ENCODE measurements around the gene JTB.

The JTB gene

DNA sequence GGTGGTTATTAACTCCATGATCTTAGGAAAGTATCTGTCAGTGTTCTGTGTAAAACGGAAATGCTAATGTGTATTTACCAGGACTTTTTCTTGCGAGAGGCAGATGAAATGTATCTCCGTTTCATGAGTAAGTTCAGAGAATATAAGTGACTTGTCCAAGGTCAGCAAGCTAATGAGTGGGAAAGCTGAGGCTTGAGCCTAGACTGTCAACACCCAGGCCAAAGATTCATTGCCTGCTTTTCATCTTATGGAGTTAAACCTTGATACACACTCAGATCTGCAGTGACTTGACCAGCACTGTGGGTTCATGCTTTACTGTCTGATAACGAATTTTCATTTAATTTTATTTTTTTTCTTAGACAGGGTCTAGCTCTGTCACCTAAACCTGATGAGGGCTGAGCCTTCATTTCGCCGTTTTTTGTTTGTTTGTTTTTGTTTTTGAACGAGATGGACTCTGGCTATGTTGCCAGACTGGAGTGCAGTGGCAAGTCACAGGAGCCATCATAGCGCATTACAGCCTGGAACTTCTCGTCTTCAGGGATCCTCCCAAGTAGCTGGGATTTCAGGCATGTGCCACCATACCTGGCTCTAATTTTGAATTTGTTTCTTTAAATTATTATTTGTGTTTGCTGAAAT, 918 bp upstream of the JTB start:
- DNase-seq (ENCODE audit: low read depth in 2 of 2): no peak

DNA sequence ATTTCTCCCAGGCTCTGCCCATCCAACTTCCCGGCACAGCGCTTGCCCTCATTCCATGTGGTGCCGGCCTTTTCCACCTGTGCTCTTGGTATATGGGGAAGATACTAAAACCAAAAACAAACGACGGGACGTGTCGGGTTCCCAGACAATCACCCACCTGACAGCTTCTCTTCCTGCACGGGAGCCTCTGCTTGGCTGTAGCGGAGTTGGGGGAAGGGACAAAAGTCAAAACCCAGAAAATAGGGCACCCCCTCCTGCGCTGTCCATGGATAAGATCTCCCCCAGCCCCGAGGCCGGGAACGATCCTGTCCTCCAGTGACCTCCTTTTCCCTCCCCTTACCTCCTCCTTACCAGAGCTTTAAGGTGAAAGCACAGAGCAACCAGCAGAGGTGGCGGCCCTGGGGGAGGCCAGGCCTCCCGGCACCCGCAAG, 640 bp downstream of the JTB start:
- DNase-seq (ENCODE audit: low read depth in 2 of 2): no peak

DNA sequence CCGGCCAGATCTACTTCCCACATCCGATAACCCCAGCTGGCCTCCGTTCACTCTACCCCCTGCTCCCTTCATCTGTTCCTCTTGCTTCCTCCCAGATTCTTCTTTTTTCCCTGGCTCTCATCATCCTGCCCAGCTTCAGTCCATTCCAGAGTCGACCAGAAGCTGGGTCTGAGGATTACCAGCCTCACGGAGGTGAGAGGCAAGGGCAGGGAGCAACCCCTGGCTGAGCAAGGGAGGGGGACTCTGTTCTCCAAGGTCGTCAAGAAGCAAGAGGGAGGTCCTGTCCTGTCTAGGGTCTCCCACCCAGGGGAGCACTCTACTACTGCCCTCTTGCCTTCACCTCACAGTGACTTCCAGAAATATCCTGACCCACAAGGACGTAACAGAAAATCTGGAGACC, 3.9 kb downstream of the JTB start:
- no peak for DNase-seq (ENCODE audit: low read depth in 2 of 2)

DNA sequence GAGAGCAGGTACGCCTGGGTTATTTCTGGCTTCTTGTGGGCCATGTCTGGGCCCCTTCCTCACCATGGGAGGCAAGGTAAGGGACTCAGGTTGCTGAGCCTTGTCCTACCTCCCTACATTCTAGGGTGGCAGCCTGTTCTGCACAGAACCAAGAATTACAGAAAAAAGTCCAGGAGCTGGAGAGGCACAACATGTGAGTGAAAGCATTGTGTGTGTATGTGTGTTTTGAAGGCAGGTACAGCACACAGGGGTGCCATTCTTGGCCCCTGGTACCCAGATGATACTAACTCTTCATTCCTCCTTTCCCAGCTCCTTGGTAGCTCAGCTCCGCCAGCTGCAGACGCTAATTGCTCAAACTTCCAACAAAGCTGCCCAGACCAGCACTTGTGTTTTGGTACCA, 4.4 kb downstream of the JTB start:
- no peak for DNase-seq (ENCODE audit: low read depth in 2 of 2)

DNA sequence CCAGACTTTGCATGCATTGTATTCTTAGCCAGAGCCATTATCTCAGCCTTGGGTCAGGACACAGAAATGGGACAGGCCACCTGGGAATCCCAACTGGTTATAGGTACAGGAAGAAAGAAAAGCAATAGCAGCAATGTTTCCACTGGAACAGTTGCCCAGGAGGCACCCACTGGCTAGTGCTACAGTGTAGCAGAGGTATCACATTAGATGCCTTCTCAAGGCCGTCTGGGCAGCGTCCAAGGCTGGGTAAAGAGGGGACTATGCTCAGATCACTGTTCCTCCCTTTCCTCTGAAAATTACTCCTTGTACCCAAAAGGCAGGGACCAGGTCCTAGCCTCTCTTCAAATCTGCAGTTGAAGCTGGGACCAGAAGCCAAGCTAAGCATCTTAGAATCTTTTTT, 7.1 kb downstream of the JTB start:
- no peak for DNase-seq (ENCODE audit: low read depth in 2 of 2)

DNA sequence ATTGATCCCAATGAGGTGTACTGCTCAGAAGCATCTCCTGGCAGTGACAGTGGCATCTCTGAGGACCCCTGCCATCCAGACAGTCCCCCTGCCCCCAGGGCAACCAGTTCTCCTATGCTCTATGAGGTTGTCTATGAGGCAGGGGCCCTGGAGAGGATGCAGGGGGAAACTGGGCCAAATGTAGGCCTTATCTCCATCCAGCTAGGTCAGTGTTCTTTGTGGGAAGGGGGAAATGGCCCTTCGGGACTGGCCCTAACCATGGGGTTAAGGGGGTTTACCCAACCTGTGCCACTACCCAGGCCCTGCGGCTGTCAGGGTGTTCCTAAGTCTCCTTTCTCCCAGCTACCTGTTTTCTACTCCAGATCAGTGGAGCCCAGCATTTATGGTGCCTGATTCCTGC, 8.5 kb downstream of the JTB start:
- no peak for DNase-seq (ENCODE audit: low read depth in 2 of 2)

DNA sequence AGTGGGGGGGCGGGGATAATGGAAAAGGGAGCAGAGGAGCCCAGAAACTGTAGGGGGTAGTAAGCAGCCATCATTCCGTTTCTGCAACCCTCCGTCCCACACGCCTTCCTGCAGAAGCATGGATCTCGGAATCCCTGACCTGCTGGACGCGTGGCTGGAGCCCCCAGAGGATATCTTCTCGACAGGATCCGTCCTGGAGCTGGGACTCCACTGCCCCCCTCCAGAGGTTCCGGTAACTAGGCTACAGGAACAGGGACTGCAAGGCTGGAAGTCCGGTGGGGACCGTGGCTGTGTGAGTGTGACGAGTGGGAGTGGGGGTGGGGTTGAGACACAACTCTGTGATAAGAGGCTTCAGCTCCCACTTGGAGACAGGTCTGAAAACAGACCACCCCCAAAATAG, 9.1 kb downstream of the JTB start:
- no peak for DNase-seq (ENCODE audit: low read depth in 2 of 2)

DNA sequence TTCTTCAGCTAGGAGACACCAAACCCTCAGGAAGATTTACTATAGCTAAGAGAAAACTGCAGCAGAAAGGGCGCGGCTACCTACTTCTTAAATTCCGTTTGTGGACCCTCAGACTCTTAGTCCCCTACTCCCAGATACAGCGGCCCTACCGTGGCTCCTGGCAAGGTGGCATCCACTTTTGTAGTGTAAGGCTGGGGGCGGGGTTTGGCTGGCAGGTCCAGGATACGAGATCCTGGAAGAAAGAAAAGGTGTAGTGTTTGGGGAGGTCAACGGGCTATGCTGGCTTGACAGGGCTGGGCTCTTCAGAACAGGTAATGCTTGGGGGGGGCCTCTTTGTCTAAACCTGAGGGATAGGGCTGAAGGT, 9.5 kb downstream of the JTB start:
- no peak for DNase-seq (ENCODE audit: low read depth in 2 of 2)

DNA sequence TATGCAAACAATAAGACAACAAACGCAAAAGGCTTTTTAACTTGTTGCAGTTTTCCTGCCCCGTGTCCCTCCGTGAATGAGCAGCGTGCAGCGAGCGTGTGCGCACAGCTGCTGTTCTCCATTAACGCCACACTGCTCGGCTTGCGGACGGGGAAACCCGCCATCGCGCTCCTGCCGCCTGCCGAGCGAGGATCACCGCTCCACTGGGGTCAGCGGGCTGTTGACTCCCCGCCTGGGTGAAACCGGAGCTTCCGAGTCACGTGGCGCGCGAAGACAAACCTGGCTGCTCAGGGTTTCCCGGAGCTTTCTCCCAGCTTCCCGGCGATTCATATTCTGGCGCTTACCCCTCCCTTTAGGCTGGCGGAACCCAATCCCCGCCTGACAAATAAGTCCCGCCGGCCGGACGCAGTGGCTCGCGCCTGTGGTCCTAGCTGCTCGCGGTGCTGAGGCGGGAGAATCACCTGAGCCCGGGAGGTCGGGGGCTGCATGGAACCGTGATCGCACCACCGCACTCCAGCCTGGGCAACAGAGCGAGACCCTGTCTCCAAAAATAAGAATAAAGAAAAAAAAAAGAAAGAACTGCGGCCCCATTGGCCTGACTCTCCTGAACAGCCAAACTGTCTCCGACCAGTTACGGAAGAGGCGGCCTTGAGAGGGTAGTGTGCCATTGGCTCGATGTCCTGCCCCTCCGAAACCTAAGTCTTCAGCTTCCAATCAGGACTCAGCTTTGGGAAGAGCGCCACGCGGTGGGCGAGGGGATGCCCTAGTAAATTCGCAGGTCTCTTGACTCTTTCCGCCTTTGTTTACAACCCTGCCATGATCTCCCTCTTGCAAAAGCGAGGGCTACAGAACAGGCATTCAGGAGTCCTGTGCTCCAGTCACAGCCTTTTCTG, 10.1 kb downstream of the JTB start, which contains the start of gene CREB3L4:
TSS of gene CREB3L4 (plus strand) at position 796 of the 893 bp plus-strand sequence. CDS start 624 bp downstream, outside the sequence.
- DNase-seq (ENCODE audit: low read depth in 2 of 2): peak; percentile 53 to 68

DNA sequence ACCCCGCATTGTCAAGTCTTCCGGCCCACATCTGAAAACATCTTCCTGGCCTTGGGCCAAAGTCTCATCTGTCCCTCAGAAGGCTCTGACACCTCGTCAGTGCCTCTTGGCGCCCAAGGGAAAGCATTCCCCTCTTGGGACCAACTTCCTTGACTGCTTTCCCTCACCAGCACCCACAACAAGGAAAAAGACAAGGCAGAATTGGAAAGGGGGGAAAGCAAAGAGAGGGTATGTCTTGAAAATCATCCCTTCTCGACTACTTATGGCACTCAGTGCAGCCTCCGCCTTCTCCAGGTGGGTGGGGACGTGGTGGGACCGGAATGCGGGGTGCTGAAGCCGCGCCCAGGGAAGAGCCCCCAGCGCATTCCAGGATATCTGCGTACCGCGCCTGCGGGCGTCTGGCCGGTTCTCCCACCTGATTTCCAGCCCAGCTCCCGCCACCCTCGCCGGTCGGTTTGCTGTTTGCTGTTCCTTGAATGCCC, 13.6 kb downstream of the JTB start:
- no peak for DNase-seq (ENCODE audit: low read depth in 2 of 2)

DNA sequence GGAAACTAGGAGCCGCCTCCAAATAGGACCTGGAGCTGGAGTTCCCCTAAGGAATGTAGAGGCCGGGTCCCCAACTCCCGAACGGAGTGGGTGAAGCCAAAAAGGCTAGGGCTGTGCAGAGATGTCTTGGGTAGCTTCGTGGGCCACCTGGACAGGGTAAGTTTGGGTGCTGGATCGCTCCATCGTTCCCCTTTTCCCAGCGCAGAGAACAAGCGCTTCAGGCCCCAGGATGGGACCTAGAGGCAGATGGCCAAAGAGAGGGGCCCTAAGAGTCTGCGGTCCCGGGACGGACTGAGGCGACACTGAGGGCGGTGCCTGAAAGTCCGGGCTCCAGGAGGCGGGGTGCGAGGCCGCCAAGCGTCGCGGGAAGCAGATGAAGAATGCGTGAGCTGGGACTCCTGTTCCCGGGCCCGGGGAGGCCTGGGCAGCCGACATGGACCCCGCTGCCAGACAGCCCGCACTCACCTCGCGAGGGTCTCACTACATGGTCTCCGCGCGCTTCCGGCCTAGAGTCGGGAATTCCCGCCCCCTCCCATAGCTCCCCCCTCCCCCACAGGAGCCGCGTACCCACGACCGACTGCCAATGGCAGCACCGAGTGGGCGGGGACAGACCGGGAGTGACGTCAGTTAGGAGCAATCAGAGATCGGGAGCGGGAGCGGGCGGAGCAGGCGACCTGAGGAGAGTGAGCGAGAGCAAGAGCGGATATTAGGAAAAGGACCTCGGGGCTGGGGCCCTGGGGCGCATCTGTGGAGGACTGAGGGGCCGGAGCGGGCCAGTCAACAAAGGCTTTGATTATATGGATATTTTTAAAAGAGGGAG, 14.2 kb downstream of the JTB start, which contains the start of gene SLC39A1:
TSS of gene SLC39A1 (minus strand) at position 508 of the 820 bp plus-strand sequence. CDS start 822 bp downstream, outside the sequence.
- DNase-seq (ENCODE audit: low read depth in 2 of 2): peak; percentile 81 to 92

DNA sequence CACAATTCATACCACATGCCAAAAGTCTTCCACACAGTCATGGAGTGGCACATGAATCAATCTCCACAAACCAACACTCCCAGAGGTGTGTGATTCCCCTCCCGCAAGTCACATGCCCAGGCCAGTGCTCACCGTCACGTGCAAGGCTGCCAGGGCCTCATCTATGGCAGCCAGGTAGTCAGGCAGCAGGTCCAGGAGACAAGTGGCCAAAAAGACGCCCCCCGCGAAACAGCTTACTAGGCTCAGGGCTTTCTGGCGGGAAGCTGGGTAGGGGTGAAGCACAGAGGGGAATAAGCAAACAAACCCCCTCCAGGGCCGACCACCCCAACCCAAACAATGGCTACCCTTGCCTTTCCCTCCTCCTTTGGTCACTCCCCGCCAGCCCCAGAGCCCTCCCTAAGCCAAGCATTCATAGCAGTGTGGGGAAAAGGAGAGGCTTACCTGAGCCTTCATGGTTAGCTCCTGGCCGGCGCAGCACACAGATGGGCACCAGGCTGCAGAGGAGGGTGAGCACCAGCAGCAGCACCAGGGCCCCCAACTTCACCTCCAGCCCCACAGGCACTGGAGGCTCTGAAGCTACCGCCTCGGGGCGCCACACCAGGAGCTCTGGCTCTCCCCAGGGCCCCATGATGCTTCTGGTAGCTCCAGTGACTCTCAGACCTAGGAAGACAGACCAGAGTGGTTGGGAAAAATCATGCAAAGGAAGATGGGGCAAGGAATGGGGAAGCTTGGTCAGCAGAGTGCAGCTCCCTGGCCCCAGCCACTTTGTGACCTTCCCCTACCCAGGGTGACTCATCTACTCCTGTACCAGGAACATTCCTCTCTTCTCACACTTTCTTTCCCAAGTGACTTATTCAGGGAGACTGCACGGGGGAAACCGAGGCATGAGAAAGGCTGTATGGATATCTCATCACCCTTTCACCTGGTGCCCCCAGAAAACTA, 15.1 kb downstream of the JTB start:
- no peak for DNase-seq (ENCODE audit: low read depth in 2 of 2)

DNA sequence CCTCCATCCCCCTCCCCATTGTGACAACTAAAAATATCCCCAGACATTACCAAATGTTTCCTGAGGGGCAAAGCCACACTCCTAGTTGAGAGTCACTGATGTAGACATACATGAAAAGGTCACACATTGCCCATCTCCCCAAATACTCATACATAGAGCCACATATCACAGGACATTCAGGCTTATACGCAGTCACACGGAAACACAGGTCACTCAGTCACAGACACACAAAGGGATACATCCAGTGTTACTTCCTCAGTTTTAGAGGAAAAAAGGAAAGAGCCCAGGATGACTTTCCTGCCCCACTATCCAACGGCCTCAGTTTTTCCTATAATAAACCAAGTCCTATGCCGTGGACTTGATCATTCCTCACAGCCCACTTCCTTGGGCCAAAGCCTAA, 16.1 kb downstream of the JTB start:
- DNase-seq (ENCODE audit: low read depth in 2 of 2): no peak

DNA sequence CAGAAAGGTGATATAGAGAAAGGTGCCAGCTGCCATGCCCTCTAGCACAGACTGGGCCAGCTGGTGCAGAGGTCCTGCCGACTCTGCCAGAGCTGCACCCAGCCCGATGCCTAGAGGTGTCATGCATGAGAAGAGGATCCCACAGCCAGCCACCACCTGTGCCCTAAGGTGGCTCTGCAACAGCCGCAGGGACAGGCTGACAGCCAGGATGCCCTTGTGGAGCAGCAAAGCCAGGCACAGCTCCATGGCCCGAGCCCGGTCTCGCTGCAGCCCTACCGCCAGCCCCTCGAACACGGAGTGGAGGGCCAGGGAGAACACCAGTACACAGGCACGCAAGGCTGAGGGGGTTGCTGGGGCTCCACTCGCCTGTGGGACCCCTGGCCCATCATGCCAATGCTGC, 17.3 kb downstream of the JTB start:
- no peak for DNase-seq (ENCODE audit: low read depth in 2 of 2)

DNA sequence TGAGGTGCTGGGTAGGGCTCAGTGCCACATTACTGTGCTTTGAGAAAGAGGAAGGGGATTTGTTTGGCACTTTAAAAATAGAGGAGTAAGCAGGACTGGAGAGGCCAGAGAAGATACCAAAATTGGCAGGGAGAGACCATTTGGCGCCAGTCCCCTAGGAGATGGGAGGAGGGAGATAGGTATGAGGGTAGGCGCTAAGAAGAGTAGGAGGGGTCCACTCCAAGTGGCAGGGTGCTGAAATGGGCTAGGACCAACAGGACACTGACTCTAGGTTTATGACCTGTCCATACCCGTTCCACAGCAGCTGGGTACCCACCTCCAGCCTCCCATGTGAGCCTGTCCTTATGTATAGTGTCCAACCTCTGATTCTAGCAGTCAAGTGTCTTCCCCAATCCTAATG, 18.0 kb downstream of the JTB start:
- DNase-seq (ENCODE audit: low read depth in 2 of 2): no peak

DNA sequence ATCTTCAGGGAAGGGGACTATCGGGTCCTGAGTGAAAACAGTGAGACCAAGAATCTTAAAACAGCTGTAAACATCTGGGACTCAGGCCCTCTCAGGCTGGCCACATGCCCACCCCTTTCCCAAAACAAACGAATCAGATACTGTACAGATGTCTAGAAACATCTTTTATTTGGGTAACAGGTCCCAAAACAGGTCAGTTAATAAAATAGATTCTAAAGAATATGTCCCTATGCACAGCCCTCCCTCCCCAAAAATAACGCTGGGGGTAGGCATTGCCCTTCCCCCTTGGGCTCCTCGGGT, 18.6 kb downstream of the JTB start:
- DNase-seq (ENCODE audit: low read depth in 2 of 2): no peak

DNA sequence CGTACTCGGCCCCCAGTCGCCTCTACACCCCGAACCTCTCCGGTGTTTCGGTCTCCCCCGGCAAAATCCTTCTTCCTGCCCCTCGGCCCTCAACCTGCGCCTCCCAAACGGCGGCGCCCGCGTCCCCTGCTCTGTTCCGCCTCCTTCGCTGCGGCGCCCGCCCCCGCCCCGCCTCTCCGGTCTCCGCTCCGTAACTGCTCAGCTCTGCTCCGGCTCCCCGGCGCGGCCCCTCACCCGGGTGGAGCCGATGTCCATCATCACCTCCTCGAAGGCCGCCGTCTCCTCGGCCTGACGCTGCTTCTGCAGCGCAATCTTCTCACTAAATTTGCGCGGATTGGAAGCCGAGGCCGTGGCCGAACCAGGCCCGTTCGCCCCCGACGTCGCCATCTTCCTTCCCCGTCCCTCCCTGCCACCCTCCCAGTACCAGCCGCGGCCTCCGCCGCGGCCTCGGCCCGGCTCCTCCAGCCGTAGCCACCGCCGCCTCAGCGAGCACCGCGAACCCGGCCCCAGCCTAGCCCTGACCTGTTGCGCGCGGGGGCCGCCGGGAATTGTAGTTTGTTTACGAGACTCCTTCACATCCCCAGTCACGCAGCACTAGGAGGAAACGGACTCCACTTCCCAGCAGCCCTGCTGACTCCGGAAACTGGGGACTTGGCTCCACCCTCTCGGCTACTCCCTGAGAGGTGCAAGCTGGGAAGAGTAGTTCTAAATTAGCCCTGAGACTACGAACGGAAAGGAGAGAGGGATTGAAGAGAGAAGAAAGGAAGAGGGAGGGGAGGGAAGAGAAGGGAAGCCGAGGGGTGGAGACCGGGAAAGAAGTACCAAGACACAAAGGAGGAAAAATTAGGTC, 19.1 kb downstream of the JTB start, which contains the start of gene CRTC2:
TSS of gene CRTC2 (minus strand) at position 502 of the 850 bp plus-strand sequence. CDS start at position 387, 115 bp downstream.
- peak; percentile 92 to 93 for DNase-seq (ENCODE audit: low read depth in 2 of 2)

DNA sequence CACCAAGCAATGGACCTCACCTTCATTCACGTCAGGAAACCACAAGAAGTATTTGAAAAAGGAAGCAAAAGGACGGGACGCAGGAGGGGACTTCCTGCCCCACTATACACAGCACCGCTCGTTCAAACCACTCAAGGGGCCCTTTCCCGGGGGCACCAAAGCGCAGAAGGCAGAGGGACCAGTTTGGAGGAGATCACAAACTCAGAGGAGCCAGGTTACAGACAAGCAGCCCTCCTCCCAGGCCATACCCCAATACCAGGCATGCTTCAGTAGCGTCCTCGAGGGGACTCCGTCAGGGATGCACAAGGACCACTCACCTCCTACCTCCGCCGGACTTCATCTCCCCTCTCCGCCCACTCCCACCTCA, 19.7 kb downstream of the JTB start:
- no peak for DNase-seq (ENCODE audit: low read depth in 2 of 2)

DNA sequence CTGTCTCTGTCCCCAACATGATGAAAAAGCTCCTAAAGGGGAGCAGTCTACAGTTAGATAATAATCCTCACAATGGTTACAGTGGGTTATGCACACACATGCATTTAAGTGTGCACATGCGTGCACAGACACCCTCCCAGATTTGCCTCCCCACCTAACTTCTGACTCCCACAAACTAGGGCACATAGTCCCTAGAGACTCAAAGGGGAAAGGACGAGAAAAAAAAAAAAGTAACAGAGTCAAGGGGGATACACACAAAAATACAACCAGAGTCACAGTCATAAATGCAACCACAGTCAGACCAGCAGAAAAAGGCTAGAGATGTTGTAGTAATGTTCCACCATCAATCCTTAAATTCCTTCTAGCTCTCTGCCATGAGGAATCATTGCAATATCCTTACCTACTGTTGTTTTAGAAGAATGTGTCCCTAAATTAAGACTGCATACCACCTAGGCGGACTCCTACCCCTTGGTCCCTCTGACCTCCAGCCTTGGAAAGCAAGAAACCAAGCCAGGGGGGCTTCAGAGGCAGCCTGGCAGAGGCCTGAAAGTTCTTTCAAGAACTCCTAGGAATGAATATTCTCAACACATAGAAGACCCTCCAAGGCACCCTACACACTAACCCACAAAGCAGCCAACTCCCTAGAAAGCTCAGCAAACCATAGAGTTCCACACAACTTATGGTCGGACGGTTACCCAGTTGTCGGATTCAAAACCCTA, 20.3 kb downstream of the JTB start:
- no peak for DNase-seq (ENCODE audit: low read depth in 2 of 2)

Measured in stimulated activated CD8-positive, alpha-beta memory T cell treated with anti-CD3 and anti-CD28 coated beads, Interleukin-7, amount 100 ng/mL, for 1 hour (primary cell).